Colonic mucosa (tissue), 4 donors: ENCODE results near the gene ALDH1L1. TPM values are rescaled to one million over a fixed set of nuclear protein-coding genes. Genes with fewer than 3 reads are reported as not detected.

Source experiments
- DNase-seq: peaks from one replicate; pipeline ENCODE4 v3.0.0-alpha.2; 2020
- H3K27ac ChIP-seq: fragments of 200-600 bp; one replicate; pipeline ENCODE4 v1.8.0; 2021
- H3K27me3 ChIP-seq: fragments of 200-600 bp; one replicate; pipeline ENCODE4 v1.8.0; 2021
- H3K36me3 ChIP-seq: fragments of 200-600 bp; one replicate; pipeline ENCODE4 v1.8.0; 2021
- H3K4me1 ChIP-seq: fragments of 200-600 bp; one replicate; pipeline ENCODE4 v1.8.0; 2021; ENCODE audit warnings: mild to moderate bottlenecking
- H3K4me3 ChIP-seq: fragments of 200-600 bp; one replicate; pipeline ENCODE4 v1.8.0; 2021
- H3K9ac ChIP-seq, 2 donors: one replicate each; pipeline ENCODE4 v1.7.0; 2013; ENCODE audit warnings: control low read depth in 2 of 2, low read depth in 2 of 2, low read length in 2 of 2
- H3K9me3 ChIP-seq: fragments of 200-600 bp; one replicate; pipeline ENCODE4 v1.8.0; 2021
- CTCF ChIP-seq: fragments of 200-600 bp; IDR thresholded peaks from one replicate; pipeline ENCODE4 v1.8.0; 2022; ENCODE audit warnings: antibody characterized with exemption, mild to moderate bottlenecking
- intact Hi-C: fragments of 100-400 bp; cut with DNase I; formaldehyde crosslinking; loops from one replicate; pipeline ENCODE4 v1.14.1; 2022
- total RNA-seq, 2 donors: library from RNA; stranded (reverse); fragmentation: NEBNext Ultra II Directional in 1 of 2; extraction: Animal tissue kit (Norgen Biotek cat#: 25700) in 1 of 2; gene quantifications; one replicate each; pipeline ENCODE4 v1.2.1, GENCODE V29; 2021
- donor health status: healthy.
- donor health status: DM: no; HTN: no; CAD: no.
- donor health status: DM: no; HTN: no; CAD: no.

ALDH1L1 gene
- total RNA-seq, 2 donors from 2014 or later = 15.3 to 25.6 TPM

GRCh38 chr3:126131881-126132750, 48.3 kb downstream of the ALDH1L1 start:
- Histone ChIP-seq H3K4me3 (no peak overlapping the region), H3K9me3 (no peaks in the 10 kb centered on the region), H3K4me1 (no peaks in the 10 kb centered on the region), H3K36me3 (no peaks in the 10 kb centered on the region), H3K9ac (no peak overlapping the region), H3K27me3 (no peaks in the 10 kb centered on the region), H3K27ac (no peak overlapping the region)
- peak; percentile 11 for DNase-seq
- no peak for TF ChIP-seq CTCF
- intact Hi-C loops = loop anchor here (10.0 kb wide), 1 partner anchor 113 kb away; no protein-coding TSS in a partner anchor

GRCh38 chr3:126130981-126131745, 49.2 kb downstream of the ALDH1L1 start:
- intact Hi-C loops = loop anchor here (10.0 kb wide), 1 partner anchor 114 kb away; no protein-coding TSS in a partner anchor
- Histone ChIP-seq H3K4me3 (no peak overlapping the region), H3K9me3 (no peaks in the 10 kb centered on the region), H3K4me1 (no peaks in the 10 kb centered on the region), H3K27ac (no peak overlapping the region), H3K9ac (no peak overlapping the region), H3K36me3 (no peaks in the 10 kb centered on the region), H3K27me3 (no peaks in the 10 kb centered on the region)
- no peak for TF ChIP-seq CTCF
- DNase-seq = peak; percentile 7

GRCh38 chr3:126130081-126130855, 50.1 kb downstream of the ALDH1L1 start:
- Histone ChIP-seq H3K4me1 (no peaks in the 10 kb centered on the region), H3K4me3 (no peak overlapping the region), H3K36me3 (no peaks in the 10 kb centered on the region), H3K27me3 (no peaks in the 10 kb centered on the region), H3K9me3 (no peaks in the 10 kb centered on the region), H3K27ac (no peak overlapping the region), H3K9ac (no peak overlapping the region)
- TF ChIP-seq CTCF = no peak
- intact Hi-C loops = loop anchor here (10.0 kb wide), 1 partner anchor 115 kb away; no protein-coding TSS in a partner anchor
- peak; percentile 32 for DNase-seq

- no peaks in the 10 kb centered on the region for H3K4me1 ChIP-seq
- H3K4me3 ChIP-seq = no peak overlapping the region
- H3K9me3 ChIP-seq = no peaks in the 10 kb centered on the region
- intact Hi-C loops = no loop called here
- no peak overlapping the region for H3K9ac ChIP-seq
- H3K27me3 ChIP-seq = no peaks in the 10 kb centered on the region
- TF ChIP-seq CTCF = no peak
- H3K27ac ChIP-seq = no peak overlapping the region
- H3K36me3 ChIP-seq = no peaks in the 10 kb centered on the region
- DNase-seq = peak; percentile 21
Measured at GRCh38 chr3:126129398-126129891, 50.9 kb downstream of the ALDH1L1 start.
